Calu3 (cell line): ENCODE results near the gene UTP11. TPM values are rescaled to one million over a fixed set of nuclear protein-coding genes. Genes with fewer than 3 reads are reported as not detected.

Experiments
- BruUV-seq: library from RNA; stranded (reverse); fragments of 400-500 nt; replicated peaks from 2 replicates; lab custom pipeline; 2021; lab: Mats Ljungman, UMichigan
- CTCF ChIA-PET: fragments of 300-600 bp; sonication (Branson Sonifier 250); formaldehyde crosslinking; loops from one replicate; lab custom pipeline; 2022; ENCODE audit warnings: antibody characterized with exemption; lab: Charles Lee
- DNase-seq: peaks from one replicate; pipeline ENCODE4 v3.0.0; 2022
- H3K27ac Mint-ChIP-seq: one replicate; pipeline ENCODE4 v1.8.0; 2022; ENCODE audit warnings: mixed read lengths; ENCODE audit not compliant: unreplicated experiment
- H3K27me3 Mint-ChIP-seq: one replicate; pipeline ENCODE4 v1.8.0; 2022; ENCODE audit warnings: mixed read lengths; ENCODE audit not compliant: unreplicated experiment
- H3K36me3 Mint-ChIP-seq: one replicate; pipeline ENCODE4 v1.8.0; 2022; ENCODE audit warnings: mild to moderate bottlenecking, moderate library complexity, mixed read lengths; ENCODE audit not compliant: insufficient read depth, unreplicated experiment
- H3K4me1 Mint-ChIP-seq: one replicate; pipeline ENCODE4 v1.8.0; 2022; ENCODE audit warnings: mild to moderate bottlenecking, low read depth, mixed read lengths; ENCODE audit not compliant: unreplicated experiment
- H3K4me3 Mint-ChIP-seq: one replicate; pipeline ENCODE4 v1.8.0; 2022; ENCODE audit warnings: mild to moderate bottlenecking, low read depth, moderate library complexity, mixed read lengths; ENCODE audit not compliant: unreplicated experiment
- H3K9me3 Mint-ChIP-seq: one replicate; pipeline ENCODE4 v1.8.0; 2022; ENCODE audit warnings: low read depth, mixed read lengths; ENCODE audit not compliant: unreplicated experiment
- intact Hi-C: fragments of 100-400 bp; cut with micrococcal nuclease; formaldehyde crosslinking; loops from one replicate; pipeline ENCODE4 v1.10.0; 2022; ENCODE audit not compliant: unreplicated experiment
- total RNA-seq: library from RNA; stranded (reverse); gene quantifications from 2 replicates; pipeline ENCODE4 v1.2.3, GENCODE V29; 2022
- TF ChIP-seq, protein P1 (sequence below): fragments of 200-600 bp; IDR thresholded peaks from one replicate; pipeline ENCODE4 v1.8.0; 2022; ENCODE audit warnings: antibody characterized with exemption; ENCODE audit not compliant: unreplicated experiment

Gene UTP11
- total RNA-seq, 1 experiment from 2014 or later, result 38.5 TPM

DNA sequence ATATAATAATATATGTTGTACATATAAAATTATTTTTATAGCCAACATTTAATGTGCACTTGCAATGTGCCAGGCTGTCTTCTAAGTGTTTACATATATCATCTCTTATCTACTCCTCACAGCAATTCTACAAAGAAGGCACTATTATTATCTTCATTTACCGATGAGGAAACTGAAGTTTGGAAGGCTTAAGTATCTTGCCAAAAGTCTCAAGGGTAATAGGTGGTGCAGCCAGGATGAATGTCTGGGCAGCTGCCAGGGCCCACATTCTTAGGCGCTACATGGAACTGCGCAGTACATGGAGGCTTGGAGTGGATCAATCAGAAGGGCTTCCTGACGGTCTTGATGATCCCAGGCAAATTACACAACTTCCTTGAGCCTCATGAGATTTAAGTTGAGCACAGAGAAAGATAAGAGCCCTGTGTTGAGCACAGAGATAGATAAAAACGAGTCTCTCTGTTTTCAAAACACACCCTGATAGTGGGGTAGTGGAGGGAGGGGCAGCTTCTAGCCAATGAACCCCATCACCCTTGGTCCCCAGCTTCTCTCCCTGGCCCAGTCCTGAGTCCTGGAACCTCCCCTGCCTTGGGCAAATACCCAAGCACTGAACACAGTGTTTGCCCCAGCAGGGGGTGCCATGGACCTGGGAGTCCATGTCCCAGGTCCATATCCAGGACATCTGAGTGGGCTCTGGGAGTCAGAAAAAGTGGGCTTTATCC is 24.8 kb downstream of the UTP11 start:
- Mint-ChIP-seq H3K9me3 (no peaks in the 10 kb centered on the region), H3K36me3 (no peaks in the 10 kb centered on the region), H3K4me1 (no peaks in the 10 kb centered on the region), H3K27ac (no peak overlapping the region), H3K27me3 (peaks cover 54% of the 10 kb centered on the region), H3K4me3 (no peak overlapping the region)
- BruUV-seq, result no TSS peak
- TF ChIP-seq, protein P1, sequence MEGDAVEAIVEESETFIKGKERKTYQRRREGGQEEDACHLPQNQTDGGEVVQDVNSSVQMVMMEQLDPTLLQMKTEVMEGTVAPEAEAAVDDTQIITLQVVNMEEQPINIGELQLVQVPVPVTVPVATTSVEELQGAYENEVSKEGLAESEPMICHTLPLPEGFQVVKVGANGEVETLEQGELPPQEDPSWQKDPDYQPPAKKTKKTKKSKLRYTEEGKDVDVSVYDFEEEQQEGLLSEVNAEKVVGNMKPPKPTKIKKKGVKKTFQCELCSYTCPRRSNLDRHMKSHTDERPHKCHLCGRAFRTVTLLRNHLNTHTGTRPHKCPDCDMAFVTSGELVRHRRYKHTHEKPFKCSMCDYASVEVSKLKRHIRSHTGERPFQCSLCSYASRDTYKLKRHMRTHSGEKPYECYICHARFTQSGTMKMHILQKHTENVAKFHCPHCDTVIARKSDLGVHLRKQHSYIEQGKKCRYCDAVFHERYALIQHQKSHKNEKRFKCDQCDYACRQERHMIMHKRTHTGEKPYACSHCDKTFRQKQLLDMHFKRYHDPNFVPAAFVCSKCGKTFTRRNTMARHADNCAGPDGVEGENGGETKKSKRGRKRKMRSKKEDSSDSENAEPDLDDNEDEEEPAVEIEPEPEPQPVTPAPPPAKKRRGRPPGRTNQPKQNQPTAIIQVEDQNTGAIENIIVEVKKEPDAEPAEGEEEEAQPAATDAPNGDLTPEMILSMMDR, result no peak
- intact Hi-C loops, result no loop called here
- DNase-seq, result peak; percentile 35
- CTCF ChIA-PET, result interaction anchor here (0.7 kb wide), 2 partner anchors 115 to 841 kb away, joined by 4 to 7 read pairs; no protein-coding TSS in a partner anchor

DNA sequence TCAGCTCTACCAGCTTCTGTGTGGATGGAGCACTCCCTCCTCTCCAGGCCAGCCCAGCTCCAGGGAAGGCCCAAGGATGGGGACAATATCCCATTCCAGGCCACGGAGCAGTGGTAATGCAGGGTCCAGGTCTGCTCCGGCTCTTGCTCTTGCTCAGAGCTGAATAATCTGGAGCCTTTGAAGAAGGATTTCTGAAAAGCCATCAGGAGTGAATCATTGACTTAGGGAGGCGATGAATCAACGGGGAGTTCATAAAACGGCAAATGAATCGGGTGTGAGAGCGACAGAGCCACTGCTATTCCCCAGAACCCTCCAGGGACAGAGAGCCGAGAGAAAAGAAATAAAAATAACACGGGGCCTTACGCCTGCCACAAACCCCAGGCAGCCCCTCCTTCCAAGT is 26.3 kb downstream of the UTP11 start:
- H3K4me1 Mint-ChIP-seq, result no peaks in the 10 kb centered on the region
- no peak overlapping the region for H3K4me3 Mint-ChIP-seq
- peaks cover 66% of the 10 kb centered on the region for H3K27me3 Mint-ChIP-seq
- no peak for DNase-seq
- intact Hi-C loops, result no loop called here
- no peak overlapping the region for H3K27ac Mint-ChIP-seq
- TF ChIP-seq, protein P1, result no peak
- BruUV-seq, result no TSS peak
- no peaks in the 10 kb centered on the region for H3K36me3 Mint-ChIP-seq
- CTCF ChIA-PET, result no interaction called here
- no peaks in the 10 kb centered on the region for H3K9me3 Mint-ChIP-seq

DNA sequence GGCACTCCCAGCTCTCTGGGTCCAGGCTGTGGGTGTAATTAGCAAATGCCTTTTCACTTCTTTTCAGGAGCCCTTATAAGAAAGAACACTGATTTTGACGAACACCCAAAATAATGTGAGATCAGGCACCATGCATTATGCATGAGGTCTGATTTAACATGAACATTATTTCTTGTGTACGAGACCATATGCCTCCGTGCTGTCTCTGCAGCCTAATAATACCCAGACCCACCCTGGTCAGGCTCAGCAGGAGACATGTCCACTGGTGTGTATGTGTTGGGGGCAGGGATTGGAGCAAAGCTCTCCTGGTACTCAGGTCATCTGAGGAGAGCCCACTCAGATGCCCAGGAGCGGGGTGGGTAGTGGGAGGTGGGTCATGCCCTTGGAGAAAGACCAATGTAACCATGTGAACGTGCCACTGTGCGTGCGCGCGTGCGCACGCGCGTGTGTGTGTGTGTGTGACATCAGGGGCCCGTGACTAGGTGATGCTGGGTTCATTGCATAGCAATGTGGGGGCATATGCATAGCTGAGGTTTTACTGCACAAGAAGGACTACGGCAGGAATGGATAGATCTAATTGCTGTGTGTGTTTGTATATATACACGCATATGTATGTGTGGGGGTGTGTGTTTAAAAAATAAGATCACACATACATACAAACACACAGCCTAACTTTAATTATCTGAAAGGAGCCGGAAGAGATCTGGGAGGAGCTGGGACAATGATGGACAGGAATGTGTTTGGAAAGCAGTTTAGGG is 27.0 kb downstream of the UTP11 start:
- BruUV-seq, result no TSS peak
- Mint-ChIP-seq H3K4me3 (no peak overlapping the region), H3K4me1 (no peaks in the 10 kb centered on the region), H3K27ac (no peak overlapping the region), H3K27me3 (peaks cover 66% of the 10 kb centered on the region), H3K36me3 (no peaks in the 10 kb centered on the region), H3K9me3 (no peaks in the 10 kb centered on the region)
- CTCF ChIA-PET, result no interaction called here
- TF ChIP-seq, protein P1, result no peak
- DNase-seq, result no peak
- intact Hi-C loops, result no loop called here

DNA sequence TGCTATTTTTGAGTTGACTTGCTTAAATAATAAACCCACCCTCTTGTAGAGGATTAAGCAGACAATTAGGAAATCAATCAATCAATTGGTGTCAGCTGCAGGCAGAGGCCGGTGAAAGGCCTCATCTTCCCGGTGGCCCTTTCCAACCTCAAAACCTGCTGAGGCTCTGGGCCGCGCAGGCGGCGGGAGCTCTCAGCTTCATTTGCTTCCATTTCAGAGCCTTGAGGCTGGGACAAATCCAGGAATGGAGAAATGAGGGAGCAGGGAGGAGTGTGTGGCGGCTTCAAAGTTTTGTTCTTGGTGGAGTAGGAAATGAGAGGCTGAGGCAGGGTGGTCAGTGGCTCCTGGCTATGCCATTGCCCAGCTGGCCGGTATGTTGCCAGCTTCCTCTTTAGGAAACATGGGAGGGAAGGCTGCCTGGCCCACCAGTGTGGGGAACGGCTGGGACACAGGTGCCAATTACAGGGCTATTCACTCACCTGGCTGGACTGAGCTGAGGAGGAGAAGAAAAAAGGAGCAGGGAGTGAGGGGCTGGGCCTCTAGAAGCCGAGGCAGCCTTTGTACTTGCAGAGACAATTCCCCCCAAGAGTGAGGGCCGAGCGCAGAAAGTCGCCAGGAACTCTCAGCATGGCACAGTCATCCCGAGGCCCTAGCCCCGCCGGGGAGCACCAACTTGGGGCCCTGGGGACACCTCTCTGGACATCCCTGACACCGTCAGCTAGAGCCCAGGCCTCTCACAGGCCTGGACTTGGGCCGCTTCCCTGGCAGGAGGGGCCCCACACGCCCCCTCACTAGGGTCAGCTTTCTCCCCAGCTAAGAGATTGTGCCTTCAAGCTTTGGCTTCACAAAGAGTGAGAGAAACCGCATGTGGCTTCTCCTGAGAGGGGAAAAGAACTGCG is 29.7 kb downstream of the UTP11 start:
- no peak overlapping the region for H3K27ac Mint-ChIP-seq
- H3K27me3 Mint-ChIP-seq, result peaks cover 68% of the 10 kb centered on the region
- CTCF ChIA-PET, result no interaction called here
- peaks cover 2% of the 10 kb centered on the region for H3K36me3 Mint-ChIP-seq
- no peak overlapping the region for H3K4me3 Mint-ChIP-seq
- TF ChIP-seq, protein P1, result no peak
- intact Hi-C loops, result no loop called here
- H3K9me3 Mint-ChIP-seq, result no peaks in the 10 kb centered on the region
- no peaks in the 10 kb centered on the region for H3K4me1 Mint-ChIP-seq
- no peak for DNase-seq
- BruUV-seq, result no TSS peak
